GM23338 (cell line): Measurements from ENCODE around the gene ADGRL3. TPM values are rescaled to one million over a fixed set of nuclear protein-coding genes. Genes with fewer than 3 reads are reported as not detected.

Source experiments
- ATAC-seq: fragments of 200-7000 bp; cut with Tn5 transposase; 3 replicates; pipeline ENCODE4 v1.9.1; 2020
- DNase-seq: peaks from one replicate; pipeline ENCODE4 v3.0.0-alpha.2; 2015; ENCODE audit warnings: low spot score
- H2AFZ ChIP-seq: fragments of 200-600 bp; sonication (generic); 2 replicates; pipeline ENCODE4 v1.8.0; 2016; ENCODE audit warnings: antibody characterized with exemption, mild to moderate bottlenecking, moderate library complexity
- H3F3A ChIP-seq: fragments of 200-600 bp; sonication (generic); replicated peaks from 2 replicates; pipeline ENCODE4 v1.8.0; 2017; ENCODE audit warnings: antibody characterized with exemption, mixed run types, low read depth
- H3K27ac ChIP-seq: fragments of 200-600 bp; sonication (generic); 2 replicates; pipeline ENCODE4 v1.6.1; 2016; ENCODE audit warnings: low read depth
- H3K27me3 ChIP-seq: fragments of 200-600 bp; sonication (generic); 2 replicates; pipeline ENCODE4 v1.8.0; 2016; ENCODE audit warnings: mild to moderate bottlenecking, mixed run types, moderate library complexity; ENCODE audit not compliant: insufficient read depth
- H3K36me3 ChIP-seq: fragments of 200-600 bp; sonication (generic); 2 replicates; pipeline ENCODE4 v1.8.0; 2016; ENCODE audit warnings: mild to moderate bottlenecking; ENCODE audit not compliant: insufficient read depth
- H3K4me1 ChIP-seq: fragments of 200-600 bp; sonication (generic); 2 replicates; pipeline ENCODE4 v1.8.0; 2016; ENCODE audit warnings: mild to moderate bottlenecking, moderate library complexity; ENCODE audit not compliant: insufficient read depth
- H3K4me2 ChIP-seq: fragments of 200-600 bp; sonication (generic); 2 replicates; pipeline ENCODE4 v1.7.1; 2017; ENCODE audit warnings: mixed run types
- H3K4me3 ChIP-seq: fragments of 200-600 bp; sonication (generic); 2 replicates; pipeline ENCODE4 v1.6.1; 2016; ENCODE audit warnings: mixed run types
- H3K79me2 ChIP-seq: fragments of 200-600 bp; sonication (generic); replicated peaks from 2 replicates; pipeline ENCODE4 v1.8.0; 2017; ENCODE audit warnings: mild to moderate bottlenecking; ENCODE audit not compliant: insufficient read depth
- H3K9me2 ChIP-seq: fragments of 200-600 bp; sonication (generic); 2 replicates; pipeline ENCODE4 v1.8.0; 2017; ENCODE audit not compliant: insufficient read depth
- H4K20me1 ChIP-seq: fragments of 200-600 bp; sonication (generic); replicated peaks from 2 replicates; pipeline ENCODE4 v1.8.0; 2017; ENCODE audit warnings: mild to moderate bottlenecking; ENCODE audit not compliant: insufficient read depth
- H3K27ac Mint-ChIP-seq: 2 replicates; pipeline ENCODE4 v1.8.0; 2020; ENCODE audit warnings: inconsistent platforms, mild to moderate bottlenecking, moderate library complexity, mixed read lengths
- H3K27me3 Mint-ChIP-seq: 3 replicates; pipeline ENCODE4 v1.8.0; 2022; ENCODE audit warnings: low read depth, mild to moderate bottlenecking, moderate library complexity, mixed read lengths, inconsistent platforms; ENCODE audit not compliant: insufficient read depth, poor library complexity
- H3K36me3 Mint-ChIP-seq: 3 replicates; pipeline ENCODE4 v1.8.0; 2021; ENCODE audit warnings: low read depth, mild to moderate bottlenecking, inconsistent platforms, moderate library complexity, mixed read lengths
- H3K4me1 Mint-ChIP-seq: 3 replicates; pipeline ENCODE4 v1.8.0; 2020; ENCODE audit warnings: mild to moderate bottlenecking, inconsistent platforms, mixed read lengths
- H3K4me3 Mint-ChIP-seq: 3 replicates; pipeline ENCODE4 v1.8.0; 2021; ENCODE audit warnings: moderate library complexity, mild to moderate bottlenecking, inconsistent platforms, mixed read lengths
- H3K9me3 Mint-ChIP-seq: 3 replicates; pipeline ENCODE4 v1.8.0; 2020; ENCODE audit warnings: moderate library complexity, mild to moderate bottlenecking, inconsistent platforms, mixed read lengths
- CREB1 ChIP-seq: fragments of 250-450 bp; sonication (Bioruptor Pico); IDR thresholded peaks from 2 replicates; pipeline ENCODE4 v1.5.0; 2020; ENCODE audit warnings: low read depth, mild to moderate bottlenecking, moderate library complexity
- CTCF ChIP-seq, 2 experiments: fragments of 200-600 bp in 1 of 2; sonication (generic) in 1 of 2; conservative IDR thresholded peaks; 2 replicates each; pipeline versions ENCODE4 v1.5.1 to v1.6.1; 2016 to 2017; ENCODE audit warnings: antibody characterized with exemption in 2 of 2, low read depth in 2 of 2, mild to moderate bottlenecking in 2 of 2, moderate library complexity in 1 of 2
- EZH2 ChIP-seq: fragments of 200-600 bp; sonication (generic); IDR thresholded peaks from one replicate; pipeline ENCODE4 v1.8.0; 2017; ENCODE audit warnings: antibody characterized with exemption, mild to moderate bottlenecking, low read depth; ENCODE audit not compliant: unreplicated experiment
- EZH2phosphoT487 ChIP-seq: fragments of 200-600 bp; sonication (generic); IDR thresholded peaks from one replicate; pipeline ENCODE4 v1.8.1; 2018; ENCODE audit warnings: antibody characterized with exemption; ENCODE audit not compliant: unreplicated experiment
- JUNB ChIP-seq: IDR thresholded peaks from one replicate; pipeline ENCODE4 v1.6.1; 2016; ENCODE audit warnings: antibody characterized with exemption; ENCODE audit not compliant: unreplicated experiment
- POLR2AphosphoS5 ChIP-seq: IDR thresholded peaks from 2 replicates; pipeline ENCODE4 v1.6.1; 2016; ENCODE audit warnings: antibody characterized with exemption, low read depth
- REST ChIP-seq: IDR thresholded peaks from one replicate; pipeline ENCODE4 v1.6.1; 2018; ENCODE audit warnings: antibody characterized with exemption; ENCODE audit not compliant: unreplicated experiment
- STAT1 ChIP-seq: IDR thresholded peaks from one replicate; pipeline ENCODE4 v1.6.1; 2016; ENCODE audit warnings: antibody characterized with exemption; ENCODE audit not compliant: unreplicated experiment
- ZNF114 ChIP-seq: fragments of 250-450 bp; sonication (Bioruptor Pico); IDR thresholded peaks from 2 replicates; pipeline ENCODE4 v1.5.0; 2020; ENCODE audit warnings: mild to moderate bottlenecking, moderate library complexity
- ZNF331 ChIP-seq: fragments of 250-450 bp; sonication (Bioruptor Pico); IDR thresholded peaks from 2 replicates; pipeline ENCODE4 v1.5.0; 2020; ENCODE audit warnings: low read depth, mild to moderate bottlenecking, moderate library complexity
- polyA plus RNA-seq: library from polyadenylated mRNA; unstranded; fragments of >200 nt; fragmentation: Nextera tagmentation; extraction: Ambion mirVana; gene quantifications from 2 replicates; pipeline ENCODE4 v1.2.1, GENCODE V29; 2016
- total RNA-seq: library from RNA; depleted of rRNA; stranded (reverse); fragments of >200 nt; shearing (Covaris generic); gene quantifications from 2 replicates; pipeline ENCODE4 v1.2.3, GENCODE V29; 2014
- TF ChIP-seq, protein P1 (sequence below): IDR thresholded peaks from 2 replicates; pipeline ENCODE4 v1.6.1; 2016; ENCODE audit warnings: antibody characterized with exemption

ADGRL3 gene
- total and polyA plus RNA-seq, 2 experiments from 2014 or later, result 9.7 to 16.5 TPM

DNA sequence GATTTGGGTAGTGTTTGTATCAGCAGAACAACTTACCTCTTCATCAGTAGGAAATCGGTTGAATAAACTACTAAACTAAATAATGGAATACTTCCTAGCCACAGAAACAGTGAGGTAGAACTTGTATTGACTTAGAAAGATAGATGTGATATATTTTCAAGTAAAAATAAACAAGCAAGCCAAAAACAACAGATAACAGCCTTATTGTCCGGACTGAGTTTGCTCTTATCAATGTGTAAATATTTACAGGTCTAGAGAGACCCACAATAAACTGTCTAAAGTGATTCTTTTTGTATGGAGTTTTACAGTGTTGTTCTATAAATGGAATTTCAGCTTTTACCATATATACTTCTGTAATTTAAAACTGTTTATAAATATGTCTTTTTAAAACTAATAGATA, 721.8 kb downstream of the ADGRL3 start (continued):
- no peak for TF ChIP-seq EZH2
- no peak for TF ChIP-seq ZNF331
- no peak for TF ChIP-seq CREB1 (CRISPR knock-in tag)
- TF ChIP-seq REST, result no peak
- no peak for TF ChIP-seq POLR2AphosphoS5
- TF ChIP-seq EZH2phosphoT487, result no peak
- no peak for TF ChIP-seq CTCF (conservative IDR thresholded peaks at IDR 0.05; ENCODE audit: low read depth in 2 of 2)
- TF ChIP-seq ZNF114 (CRISPR knock-in tag), result no peak
- TF ChIP-seq, protein P1, sequence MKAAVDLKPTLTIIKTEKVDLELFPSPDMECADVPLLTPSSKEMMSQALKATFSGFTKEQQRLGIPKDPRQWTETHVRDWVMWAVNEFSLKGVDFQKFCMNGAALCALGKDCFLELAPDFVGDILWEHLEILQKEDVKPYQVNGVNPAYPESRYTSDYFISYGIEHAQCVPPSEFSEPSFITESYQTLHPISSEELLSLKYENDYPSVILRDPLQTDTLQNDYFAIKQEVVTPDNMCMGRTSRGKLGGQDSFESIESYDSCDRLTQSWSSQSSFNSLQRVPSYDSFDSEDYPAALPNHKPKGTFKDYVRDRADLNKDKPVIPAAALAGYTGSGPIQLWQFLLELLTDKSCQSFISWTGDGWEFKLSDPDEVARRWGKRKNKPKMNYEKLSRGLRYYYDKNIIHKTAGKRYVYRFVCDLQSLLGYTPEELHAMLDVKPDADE, result no peak
- TF ChIP-seq STAT1, result no peak
- TF ChIP-seq JUNB, result no peak

- Mint-ChIP-seq H3K4me3 (no peak overlapping the region), H3K27me3 (no peaks in the 10 kb centered on the region), H3K4me1 (peaks cover 13% of the 10 kb centered on the region), H3K9me3 (no peaks in the 10 kb centered on the region), H3K27ac (no peak overlapping the region), H3K36me3 (no peaks in the 10 kb centered on the region)
- Histone ChIP-seq H4K20me1 (no peaks in the 10 kb centered on the region), H3K4me3 (no peak overlapping the region), H3K9me2 (no peaks in the 10 kb centered on the region; the same call in 1 of the 2 replicates), H3K27ac (no peak overlapping the region), H3K79me2 (no peaks in the 10 kb centered on the region), H3K27me3 (no peaks in the 10 kb centered on the region), H2AFZ (no peak overlapping the region), H3K4me1 (peaks cover 21% of the 10 kb centered on the region), H3K36me3 (no peaks in the 10 kb centered on the region), H3K4me2 (0 out of 2 replicates have a peak overlapping the region, but pooled peaks have one; percentile 31), H3F3A (no peaks in the 10 kb centered on the region)
- ATAC-seq (no peak), DNase-seq (no peak)
- TF ChIP-seq REST, result no peak
- no peak for TF ChIP-seq CREB1 (CRISPR knock-in tag)
Measured at GRCh38 chr4:61922766-61923165, 722.6 kb downstream of the ADGRL3 start.
